ENCODE measurements around the gene SPATA9. TPM values are rescaled to one million over a fixed set of nuclear protein-coding genes. Genes with fewer than 3 reads are reported as not detected.
A peak's percentile ranks its signal among the peaks of the same experiment; 100 is the strongest.

Gene SPATA9
- total and polyA plus RNA-seq, 9 of the 15 experiments (the other 6 are each of a cell fraction or from before 2014, with no cell fraction given), result 0.16 to 5.5 (median 0.39) TPM; not detected in 3

DNA sequence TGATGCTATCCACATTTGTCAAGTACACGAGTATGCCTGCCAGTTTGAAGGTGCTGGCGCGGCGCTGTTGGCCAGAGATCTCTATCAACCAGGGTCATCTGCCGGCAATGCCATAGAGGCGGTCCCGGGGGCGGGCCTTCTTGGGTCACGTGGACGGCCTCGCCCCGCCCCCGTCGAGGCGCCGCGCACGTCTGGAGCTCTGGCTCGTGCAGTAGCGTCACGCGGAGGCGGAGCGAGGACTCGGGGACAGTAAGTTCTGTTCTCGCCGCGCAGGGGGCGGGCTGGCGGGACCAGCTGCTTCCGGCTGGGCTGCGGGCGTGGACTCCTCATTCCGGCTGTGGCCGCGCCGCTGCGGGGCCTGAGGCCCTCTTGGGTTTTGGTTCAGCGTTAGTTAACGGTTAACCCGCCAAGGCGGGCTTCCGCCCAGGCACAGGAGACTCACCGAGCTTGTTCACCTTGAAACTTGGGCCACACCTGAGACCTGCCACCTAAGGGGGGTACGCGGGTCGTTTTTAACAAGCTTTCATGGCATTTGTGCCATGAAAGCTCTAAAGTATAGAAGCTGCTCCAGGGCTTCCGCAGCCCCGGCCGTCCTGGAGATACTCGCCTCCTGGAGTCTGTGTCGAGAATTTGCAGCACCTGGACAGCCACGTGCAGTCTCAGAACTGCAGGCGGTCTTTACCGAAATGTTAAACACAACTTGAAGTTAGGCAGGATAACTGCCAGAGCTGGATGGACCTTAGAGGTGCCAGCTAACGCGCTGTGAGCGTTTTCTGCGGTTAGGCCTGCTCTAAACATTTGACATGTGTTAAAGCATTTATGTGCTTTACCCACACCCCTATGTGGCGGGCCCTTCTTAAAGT is 36.0 kb downstream of the SPATA9 start, which contains the start of gene RFESD (continued):
- TF ChIP-seq, protein P1, sequence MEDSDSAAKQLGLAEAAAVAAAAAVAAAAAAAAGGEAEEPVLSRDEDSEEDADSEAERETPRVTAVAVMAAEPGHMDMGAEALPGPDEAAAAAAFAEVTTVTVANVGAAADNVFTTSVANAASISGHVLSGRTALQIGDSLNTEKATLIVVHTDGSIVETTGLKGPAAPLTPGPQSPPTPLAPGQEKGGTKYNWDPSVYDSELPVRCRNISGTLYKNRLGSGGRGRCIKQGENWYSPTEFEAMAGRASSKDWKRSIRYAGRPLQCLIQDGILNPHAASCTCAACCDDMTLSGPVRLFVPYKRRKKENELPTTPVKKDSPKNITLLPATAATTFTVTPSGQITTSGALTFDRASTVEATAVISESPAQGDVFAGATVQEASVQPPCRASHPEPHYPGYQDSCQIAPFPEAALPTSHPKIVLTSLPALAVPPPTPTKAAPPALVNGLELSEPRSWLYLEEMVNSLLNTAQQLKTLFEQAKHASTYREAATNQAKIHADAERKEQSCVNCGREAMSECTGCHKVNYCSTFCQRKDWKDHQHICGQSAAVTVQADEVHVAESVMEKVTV (CRISPR knock-in tag; IDR thresholded peaks at IDR 0.05), result no peak
- TF ChIP-seq HMG20B (CRISPR knock-in tag; IDR thresholded peaks at IDR 0.05) (0 out of 2 replicates have a peak, but pooled peaks have one; percentile 26), RUNX1 (IDR thresholded peaks at IDR 0.05; ENCODE audit: low read depth) (no peak), PTBP1 (IDR thresholded peaks at IDR 0.05; ENCODE audit: low read depth, low read length) (no peak), DACH1 (IDR thresholded peaks at IDR 0.05; ENCODE audit: partially characterized antibody) (peak; percentile 94), NR1H2 (CRISPR knock-in tag; IDR thresholded peaks at IDR 0.05) (no peak), ZNF408 (CRISPR knock-in tag; IDR thresholded peaks at IDR 0.05; ENCODE audit: low read depth) (no peak), NFE2 (IDR thresholded peaks at IDR 0.05; ENCODE audit: low read depth) (peak; percentile 7; the same call in 1 of the 2 replicates), SNIP1 (IDR thresholded peaks at IDR 0.05; ENCODE audit: low read depth) (no peak), ZBTB7A (IDR thresholded peaks at IDR 0.05; ENCODE audit: borderline replicate concordance, control insufficient read depth, low read depth, low read length) (peak; percentile 69; the same call in 1 of the 2 replicates)
- TF ChIP-seq, protein P2, sequence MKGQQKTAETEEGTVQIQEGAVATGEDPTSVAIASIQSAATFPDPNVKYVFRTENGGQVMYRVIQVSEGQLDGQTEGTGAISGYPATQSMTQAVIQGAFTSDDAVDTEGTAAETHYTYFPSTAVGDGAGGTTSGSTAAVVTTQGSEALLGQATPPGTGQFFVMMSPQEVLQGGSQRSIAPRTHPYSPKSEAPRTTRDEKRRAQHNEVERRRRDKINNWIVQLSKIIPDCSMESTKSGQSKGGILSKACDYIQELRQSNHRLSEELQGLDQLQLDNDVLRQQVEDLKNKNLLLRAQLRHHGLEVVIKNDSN (CRISPR knock-in tag; IDR thresholded peaks at IDR 0.05), result peak; percentile 98
- TF ChIP-seq, protein P3, sequence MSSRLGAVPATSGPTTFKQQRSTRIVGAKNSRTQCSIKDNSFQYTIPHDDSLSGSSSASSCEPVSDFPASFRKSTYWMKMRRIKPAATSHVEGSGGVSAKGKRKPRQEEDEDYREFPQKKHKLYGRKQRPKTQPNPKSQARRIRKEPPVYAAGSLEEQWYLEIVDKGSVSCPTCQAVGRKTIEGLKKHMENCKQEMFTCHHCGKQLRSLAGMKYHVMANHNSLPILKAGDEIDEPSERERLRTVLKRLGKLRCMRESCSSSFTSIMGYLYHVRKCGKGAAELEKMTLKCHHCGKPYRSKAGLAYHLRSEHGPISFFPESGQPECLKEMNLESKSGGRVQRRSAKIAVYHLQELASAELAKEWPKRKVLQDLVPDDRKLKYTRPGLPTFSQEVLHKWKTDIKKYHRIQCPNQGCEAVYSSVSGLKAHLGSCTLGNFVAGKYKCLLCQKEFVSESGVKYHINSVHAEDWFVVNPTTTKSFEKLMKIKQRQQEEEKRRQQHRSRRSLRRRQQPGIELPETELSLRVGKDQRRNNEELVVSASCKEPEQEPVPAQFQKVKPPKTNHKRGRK (tag; IDR thresholded peaks at IDR 0.05), result no peak
- TF ChIP-seq, protein P4, sequence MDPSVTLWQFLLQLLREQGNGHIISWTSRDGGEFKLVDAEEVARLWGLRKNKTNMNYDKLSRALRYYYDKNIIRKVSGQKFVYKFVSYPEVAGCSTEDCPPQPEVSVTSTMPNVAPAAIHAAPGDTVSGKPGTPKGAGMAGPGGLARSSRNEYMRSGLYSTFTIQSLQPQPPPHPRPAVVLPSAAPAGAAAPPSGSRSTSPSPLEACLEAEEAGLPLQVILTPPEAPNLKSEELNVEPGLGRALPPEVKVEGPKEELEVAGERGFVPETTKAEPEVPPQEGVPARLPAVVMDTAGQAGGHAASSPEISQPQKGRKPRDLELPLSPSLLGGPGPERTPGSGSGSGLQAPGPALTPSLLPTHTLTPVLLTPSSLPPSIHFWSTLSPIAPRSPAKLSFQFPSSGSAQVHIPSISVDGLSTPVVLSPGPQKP (CRISPR knock-in tag; IDR thresholded peaks at IDR 0.05), result no peak
- TF ChIP-seq, protein P5, sequence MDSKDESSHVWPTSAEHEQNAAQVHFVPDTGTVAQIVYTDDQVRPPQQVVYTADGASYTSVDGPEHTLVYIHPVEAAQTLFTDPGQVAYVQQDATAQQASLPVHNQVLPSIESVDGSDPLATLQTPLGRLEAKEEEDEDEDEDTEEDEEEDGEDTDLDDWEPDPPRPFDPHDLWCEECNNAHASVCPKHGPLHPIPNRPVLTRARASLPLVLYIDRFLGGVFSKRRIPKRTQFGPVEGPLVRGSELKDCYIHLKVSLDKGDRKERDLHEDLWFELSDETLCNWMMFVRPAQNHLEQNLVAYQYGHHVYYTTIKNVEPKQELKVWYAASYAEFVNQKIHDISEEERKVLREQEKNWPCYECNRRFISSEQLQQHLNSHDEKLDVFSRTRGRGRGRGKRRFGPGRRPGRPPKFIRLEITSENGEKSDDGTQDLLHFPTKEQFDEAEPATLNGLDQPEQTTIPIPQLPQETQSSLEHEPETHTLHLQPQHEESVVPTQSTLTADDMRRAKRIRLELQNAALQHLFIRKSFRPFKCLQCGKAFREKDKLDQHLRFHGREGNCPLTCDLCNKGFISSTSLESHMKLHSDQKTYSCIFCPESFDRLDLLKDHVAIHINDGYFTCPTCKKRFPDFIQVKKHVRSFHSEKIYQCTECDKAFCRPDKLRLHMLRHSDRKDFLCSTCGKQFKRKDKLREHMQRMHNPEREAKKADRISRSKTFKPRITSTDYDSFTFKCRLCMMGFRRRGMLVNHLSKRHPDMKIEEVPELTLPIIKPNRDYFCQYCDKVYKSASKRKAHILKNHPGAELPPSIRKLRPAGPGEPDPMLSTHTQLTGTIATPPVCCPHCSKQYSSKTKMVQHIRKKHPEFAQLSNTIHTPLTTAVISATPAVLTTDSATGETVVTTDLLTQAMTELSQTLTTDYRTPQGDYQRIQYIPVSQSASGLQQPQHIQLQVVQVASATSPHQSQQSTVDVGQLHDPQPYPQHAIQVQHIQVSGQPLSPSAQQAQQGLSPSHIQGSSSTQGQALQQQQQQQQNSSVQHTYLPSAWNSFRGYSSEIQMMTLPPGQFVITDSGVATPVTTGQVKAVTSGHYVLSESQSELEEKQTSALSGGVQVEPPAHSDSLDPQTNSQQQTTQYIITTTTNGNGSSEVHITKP (IDR thresholded peaks at IDR 0.05; ENCODE audit: partially characterized antibody), result peak; percentile 20
- TF ChIP-seq, protein P6, sequence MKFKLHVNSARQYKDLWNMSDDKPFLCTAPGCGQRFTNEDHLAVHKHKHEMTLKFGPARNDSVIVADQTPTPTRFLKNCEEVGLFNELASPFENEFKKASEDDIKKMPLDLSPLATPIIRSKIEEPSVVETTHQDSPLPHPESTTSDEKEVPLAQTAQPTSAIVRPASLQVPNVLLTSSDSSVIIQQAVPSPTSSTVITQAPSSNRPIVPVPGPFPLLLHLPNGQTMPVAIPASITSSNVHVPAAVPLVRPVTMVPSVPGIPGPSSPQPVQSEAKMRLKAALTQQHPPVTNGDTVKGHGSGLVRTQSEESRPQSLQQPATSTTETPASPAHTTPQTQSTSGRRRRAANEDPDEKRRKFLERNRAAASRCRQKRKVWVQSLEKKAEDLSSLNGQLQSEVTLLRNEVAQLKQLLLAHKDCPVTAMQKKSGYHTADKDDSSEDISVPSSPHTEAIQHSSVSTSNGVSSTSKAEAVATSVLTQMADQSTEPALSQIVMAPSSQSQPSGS (CRISPR knock-in tag; IDR thresholded peaks at IDR 0.05), result no peak
